GM12864 (cell line): ENCODE data around the gene CDK2.

Source experiments
- DNase-seq: peaks from one replicate; pipeline ENCODE4 v3.0.0-alpha.2; 2011; ENCODE audit warnings: low read depth
- H3K4me3 ChIP-seq: 2 replicates; pipeline ENCODE4 v1.5.1; 2011; ENCODE audit warnings: mild to moderate bottlenecking, low read depth, low read length, control low read depth
- TF ChIP-seq, protein P1 (sequence below): IDR thresholded peaks from 2 replicates; pipeline ENCODE4 v1.5.1; 2011; ENCODE audit warnings: low read depth, mild to moderate bottlenecking, moderate library complexity, low read length, control low read depth, inconsistent platforms; ENCODE audit errors: missing control alignments

CDK2 gene

DNA sequence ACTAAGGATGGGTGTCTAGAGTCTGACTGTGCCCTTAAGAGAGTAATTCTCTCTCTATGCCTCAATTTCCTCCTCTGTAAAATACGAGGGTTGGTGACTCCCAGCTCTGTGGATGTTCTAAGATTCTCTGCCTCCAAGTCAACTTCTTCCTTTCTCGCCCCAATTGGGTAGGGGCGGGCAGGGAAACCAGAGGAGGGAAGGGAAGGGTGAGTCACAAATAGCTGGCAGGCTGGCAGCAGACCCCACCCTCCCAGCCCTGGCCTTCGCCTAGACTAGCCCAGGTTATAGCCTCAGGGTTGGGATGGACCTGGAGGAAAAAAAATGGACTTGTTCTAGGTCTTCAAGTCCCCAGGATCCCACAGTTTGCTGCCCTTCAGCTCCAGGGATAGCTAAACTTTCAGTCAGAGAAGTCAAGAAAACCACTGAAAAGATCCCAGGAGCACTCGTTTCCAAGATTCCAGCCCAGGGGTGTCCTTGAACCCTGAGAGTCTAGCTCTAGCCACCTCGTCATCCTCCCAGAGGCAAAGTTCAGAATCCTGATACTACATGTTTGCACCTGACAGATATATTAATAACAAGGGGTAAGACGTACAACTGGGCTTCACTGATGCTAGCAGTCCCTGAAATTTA, 33.3 kb upstream of the CDK2 start:
- DNase-seq: no peak

DNA sequence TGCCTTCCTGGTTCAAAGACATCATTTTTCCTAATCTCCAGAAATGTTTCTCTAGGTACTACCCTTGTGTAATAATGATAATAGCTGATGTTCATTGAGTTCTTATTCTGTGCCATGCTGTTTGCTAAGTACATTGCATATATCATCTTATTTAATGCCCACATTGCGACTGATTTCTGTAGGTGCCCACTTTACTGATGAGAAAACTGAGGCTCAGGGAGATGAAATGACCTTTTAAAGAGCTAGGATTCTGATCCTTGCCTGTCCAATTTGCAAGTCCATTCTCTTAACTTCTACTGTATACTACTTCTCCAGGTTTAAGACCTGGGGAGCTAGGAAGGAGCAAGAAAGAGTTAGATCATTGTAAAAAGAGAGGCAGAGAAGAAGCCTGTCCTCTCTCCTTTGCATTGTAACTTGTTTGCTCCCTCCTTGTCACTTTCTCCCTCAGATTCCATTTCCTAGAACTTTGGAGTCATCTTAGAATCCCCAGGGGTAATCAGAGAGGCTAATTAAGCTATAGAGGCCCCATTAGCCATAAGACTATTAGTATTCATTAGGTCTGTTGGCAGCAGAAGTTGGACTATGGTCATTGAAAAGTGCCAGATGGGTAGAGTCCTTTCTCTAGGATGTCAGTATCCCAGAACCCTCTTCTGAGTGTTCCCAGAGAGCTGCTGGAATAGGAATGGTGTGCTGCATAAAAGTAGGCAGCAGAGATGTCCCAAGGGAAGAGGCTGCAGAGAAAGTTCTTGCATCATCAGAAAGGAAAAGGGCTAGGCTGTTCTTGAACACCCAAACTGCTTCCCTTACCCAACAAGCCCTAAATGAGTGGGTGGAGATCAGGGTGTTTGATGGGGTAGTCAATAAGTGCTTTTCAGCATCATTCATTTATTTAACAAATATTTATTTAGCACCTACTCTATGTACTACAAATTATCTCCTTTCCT, 32.6 kb upstream of the CDK2 start:
- DNase-seq: no peak
- TF ChIP-seq, protein P1, sequence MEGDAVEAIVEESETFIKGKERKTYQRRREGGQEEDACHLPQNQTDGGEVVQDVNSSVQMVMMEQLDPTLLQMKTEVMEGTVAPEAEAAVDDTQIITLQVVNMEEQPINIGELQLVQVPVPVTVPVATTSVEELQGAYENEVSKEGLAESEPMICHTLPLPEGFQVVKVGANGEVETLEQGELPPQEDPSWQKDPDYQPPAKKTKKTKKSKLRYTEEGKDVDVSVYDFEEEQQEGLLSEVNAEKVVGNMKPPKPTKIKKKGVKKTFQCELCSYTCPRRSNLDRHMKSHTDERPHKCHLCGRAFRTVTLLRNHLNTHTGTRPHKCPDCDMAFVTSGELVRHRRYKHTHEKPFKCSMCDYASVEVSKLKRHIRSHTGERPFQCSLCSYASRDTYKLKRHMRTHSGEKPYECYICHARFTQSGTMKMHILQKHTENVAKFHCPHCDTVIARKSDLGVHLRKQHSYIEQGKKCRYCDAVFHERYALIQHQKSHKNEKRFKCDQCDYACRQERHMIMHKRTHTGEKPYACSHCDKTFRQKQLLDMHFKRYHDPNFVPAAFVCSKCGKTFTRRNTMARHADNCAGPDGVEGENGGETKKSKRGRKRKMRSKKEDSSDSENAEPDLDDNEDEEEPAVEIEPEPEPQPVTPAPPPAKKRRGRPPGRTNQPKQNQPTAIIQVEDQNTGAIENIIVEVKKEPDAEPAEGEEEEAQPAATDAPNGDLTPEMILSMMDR: no peak
- no peak overlapping the region for H3K4me3 ChIP-seq

More for the DNA sequence above, 33.3 kb upstream of the CDK2 start:
- TF ChIP-seq, protein P1: no peak
- H3K4me3 ChIP-seq: no peak overlapping the region

DNA sequence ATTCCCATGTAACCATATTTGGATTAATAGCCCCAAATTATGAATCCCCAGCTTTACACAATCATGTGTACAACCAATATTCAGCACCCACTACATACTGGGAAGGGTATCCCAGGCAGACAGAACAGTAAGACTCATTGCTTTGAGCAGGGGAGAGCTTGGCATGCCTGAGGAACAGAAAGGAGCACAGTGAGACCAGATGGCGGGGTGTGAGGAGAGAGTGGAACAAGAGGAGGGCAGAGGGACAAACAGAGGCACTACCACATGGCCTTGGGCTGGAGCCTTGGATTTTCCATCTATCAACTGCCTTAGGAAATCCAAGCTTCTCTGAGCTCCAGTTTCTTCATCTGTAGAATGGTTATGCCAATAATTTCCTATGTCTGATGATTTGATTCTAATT, 31.9 kb upstream of the CDK2 start:
- TF ChIP-seq, protein P1: no peak
- no peak for DNase-seq
- no peak overlapping the region for H3K4me3 ChIP-seq

DNA sequence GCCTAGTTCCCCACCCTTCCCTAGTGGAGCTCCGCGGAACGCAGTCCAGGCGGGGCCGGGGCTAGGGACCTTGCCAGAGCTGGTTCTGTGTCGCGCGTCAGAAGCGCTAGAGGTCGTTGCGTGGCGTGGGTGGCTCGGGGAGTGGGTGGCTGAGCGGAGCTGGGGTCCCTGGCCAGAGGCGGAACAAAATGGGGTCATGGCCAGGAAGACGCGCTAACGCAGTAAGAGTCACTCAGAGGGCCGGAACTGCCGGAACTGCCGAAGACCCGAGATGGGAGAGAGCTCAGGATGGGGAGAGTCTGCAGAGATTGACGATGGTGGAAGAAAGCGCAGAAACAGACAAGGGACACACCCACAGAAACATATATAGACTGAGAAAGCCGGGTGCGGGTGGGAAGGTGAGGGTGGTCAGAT, 30.9 kb upstream of the CDK2 start:
- DNase-seq: no peak
- H3K4me3 ChIP-seq: no peak overlapping the region
- TF ChIP-seq, protein P1: no peak

DNA sequence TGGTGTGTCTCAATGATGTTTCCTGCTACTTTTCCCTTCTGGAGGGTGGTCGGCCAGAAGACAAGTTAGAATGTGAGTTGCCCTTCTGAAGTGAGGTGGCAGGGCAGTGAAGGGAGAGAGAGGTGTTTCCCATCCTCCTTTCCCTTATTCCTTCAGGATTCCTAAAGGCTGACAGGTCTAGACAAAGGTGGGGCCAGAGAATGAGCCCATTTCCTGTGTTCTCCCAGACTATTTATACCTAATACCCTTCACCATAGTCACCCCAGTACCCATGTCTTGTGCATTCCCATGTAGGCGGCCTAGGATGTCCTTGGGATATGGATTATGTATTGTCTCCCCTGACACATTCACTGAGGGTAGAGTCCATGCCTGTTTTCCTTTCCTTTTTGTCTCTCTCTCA, 28.6 kb upstream of the CDK2 start:
- no peak overlapping the region for H3K4me3 ChIP-seq
- DNase-seq: no peak
- TF ChIP-seq, protein P1: no peak

DNA sequence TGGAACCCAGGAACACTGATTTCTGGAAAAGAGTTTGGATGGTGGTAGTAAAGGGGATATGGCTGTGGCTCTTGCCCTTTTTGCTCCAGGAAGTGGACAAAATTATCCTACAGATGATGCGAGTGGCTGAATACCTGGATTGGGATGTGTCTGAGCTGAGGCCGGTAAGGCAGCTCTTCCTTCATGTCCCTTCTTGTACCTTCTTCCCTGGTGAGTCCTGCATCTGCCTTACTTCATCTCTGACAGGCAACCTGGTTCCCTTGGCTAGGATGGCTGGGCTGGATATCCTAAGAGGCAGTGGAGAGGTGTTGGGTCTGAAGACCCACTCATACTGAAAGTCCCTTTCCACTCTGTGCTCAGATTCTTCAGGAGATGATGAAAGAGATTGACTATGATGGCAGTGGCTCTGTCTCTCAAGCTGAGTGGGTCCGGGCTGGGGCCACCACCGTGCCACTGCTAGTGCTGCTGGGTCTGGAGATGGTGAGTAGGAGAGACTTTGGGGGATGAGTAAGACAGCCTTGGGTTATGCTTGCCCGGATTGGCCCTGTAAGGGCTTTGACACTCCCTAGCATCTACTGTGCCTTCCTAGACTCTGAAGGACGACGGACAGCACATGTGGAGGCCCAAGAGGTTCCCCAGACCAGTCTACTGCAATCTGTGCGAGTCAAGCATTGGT, 27.7 kb upstream of the CDK2 start:
- TF ChIP-seq, protein P1: no peak
- no peak for DNase-seq
- no peak overlapping the region for H3K4me3 ChIP-seq
